DND-41 (cell line): ENCODE data around the gene SLC9B1.

Experiments used
- ATAC-seq: fragments of 200-7000 bp; cut with Tn5 transposase; 3 replicates; pipeline ENCODE4 v1.9.1; 2021; ENCODE audit warnings: low read depth; ENCODE audit not compliant: insufficient read depth
- DNase-seq: peaks from one replicate; pipeline ENCODE4 v3.0.0-alpha.2; 2020
- H2AFZ ChIP-seq: 2 replicates; pipeline ENCODE4 v1.6.0; 2012; ENCODE audit warnings: low read depth, low read length
- H3K27ac ChIP-seq: 2 replicates; pipeline ENCODE4 v1.5.1; 2012; ENCODE audit warnings: low read length, inconsistent platforms
- H3K27me3 ChIP-seq: fragments of 200-600 bp; sonication (generic); 2 replicates; pipeline ENCODE4 v1.6.0; 2012; ENCODE audit warnings: low read length, mild to moderate bottlenecking, inconsistent platforms; ENCODE audit not compliant: insufficient read depth, poor library complexity
- H3K36me3 ChIP-seq: 2 replicates; pipeline ENCODE4 v1.5.1; 2012; ENCODE audit warnings: low read length, inconsistent platforms; ENCODE audit not compliant: insufficient read depth
- H3K4me1 ChIP-seq: 2 replicates; pipeline ENCODE4 v1.5.1; 2012; ENCODE audit warnings: mild to moderate bottlenecking, low read length; ENCODE audit not compliant: insufficient read depth
- H3K4me2 ChIP-seq: 2 replicates; pipeline ENCODE4 v1.6.0; 2012; ENCODE audit warnings: mild to moderate bottlenecking, moderate library complexity, low read length, inconsistent platforms; ENCODE audit not compliant: insufficient read depth
- H3K4me3 ChIP-seq, 2 experiments: fragments of 200-600 bp in 1 of 2; shearing (Covaris generic) in 1 of 2; 2 replicates each; pipeline ENCODE4 v1.5.1; 2012 to 2016; ENCODE audit warnings: inconsistent platforms in 2 of 2, low read length in 2 of 2, mild to moderate bottlenecking in 2 of 2, low read depth in 1 of 2, moderate library complexity in 1 of 2
- H3K79me2 ChIP-seq: 2 replicates; pipeline ENCODE4 v1.6.0; 2012; ENCODE audit warnings: low read length, inconsistent platforms; ENCODE audit not compliant: insufficient read depth
- H3K9ac ChIP-seq: 2 replicates; pipeline ENCODE4 v1.6.0; 2012; ENCODE audit warnings: low read depth, mild to moderate bottlenecking, inconsistent platforms, low read length, moderate library complexity
- H3K9me3 ChIP-seq: 2 replicates; pipeline ENCODE4 v1.5.1; 2012; ENCODE audit warnings: low read length, moderate library complexity, mild to moderate bottlenecking, inconsistent platforms; ENCODE audit not compliant: insufficient read depth, severe bottlenecking
- H4K20me1 ChIP-seq: 2 replicates; pipeline ENCODE4 v1.6.0; 2012; ENCODE audit warnings: low read length; ENCODE audit not compliant: insufficient read depth
- EZH2 ChIP-seq: IDR thresholded peaks from 3 replicates; pipeline ENCODE4 v1.6.1; 2012; ENCODE audit warnings: borderline replicate concordance, low read depth, mild to moderate bottlenecking, moderate library complexity, low read length, inconsistent platforms; ENCODE audit not compliant: severe bottlenecking
- TF ChIP-seq, protein P1 (sequence below): IDR thresholded peaks from 2 replicates; pipeline ENCODE4 v1.5.1; 2012; ENCODE audit warnings: borderline replicate concordance, low read length, moderate library complexity, mild to moderate bottlenecking; ENCODE audit not compliant: poor library complexity, severe bottlenecking; ENCODE audit errors: extremely low read depth

Gene SLC9B1

GRCh38 chr4:103026868-103027267 is 7.4 kb upstream of the SLC9B1 start:
- DNase-seq (no peak), ATAC-seq (no peak)
- no peak overlapping the region for H3K9ac ChIP-seq
- no peaks in the 10 kb centered on the region for H3K27me3 ChIP-seq
- no peak overlapping the region for H2AFZ ChIP-seq
- no peaks in the 10 kb centered on the region for H3K79me2 ChIP-seq
- TF ChIP-seq EZH2: no peak
- TF ChIP-seq, protein P1, sequence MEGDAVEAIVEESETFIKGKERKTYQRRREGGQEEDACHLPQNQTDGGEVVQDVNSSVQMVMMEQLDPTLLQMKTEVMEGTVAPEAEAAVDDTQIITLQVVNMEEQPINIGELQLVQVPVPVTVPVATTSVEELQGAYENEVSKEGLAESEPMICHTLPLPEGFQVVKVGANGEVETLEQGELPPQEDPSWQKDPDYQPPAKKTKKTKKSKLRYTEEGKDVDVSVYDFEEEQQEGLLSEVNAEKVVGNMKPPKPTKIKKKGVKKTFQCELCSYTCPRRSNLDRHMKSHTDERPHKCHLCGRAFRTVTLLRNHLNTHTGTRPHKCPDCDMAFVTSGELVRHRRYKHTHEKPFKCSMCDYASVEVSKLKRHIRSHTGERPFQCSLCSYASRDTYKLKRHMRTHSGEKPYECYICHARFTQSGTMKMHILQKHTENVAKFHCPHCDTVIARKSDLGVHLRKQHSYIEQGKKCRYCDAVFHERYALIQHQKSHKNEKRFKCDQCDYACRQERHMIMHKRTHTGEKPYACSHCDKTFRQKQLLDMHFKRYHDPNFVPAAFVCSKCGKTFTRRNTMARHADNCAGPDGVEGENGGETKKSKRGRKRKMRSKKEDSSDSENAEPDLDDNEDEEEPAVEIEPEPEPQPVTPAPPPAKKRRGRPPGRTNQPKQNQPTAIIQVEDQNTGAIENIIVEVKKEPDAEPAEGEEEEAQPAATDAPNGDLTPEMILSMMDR: no peak
- H4K20me1 ChIP-seq: no peaks in the 10 kb centered on the region
- H3K9me3 ChIP-seq: no peaks in the 10 kb centered on the region
- no peak overlapping the region for H3K4me3 ChIP-seq
- peaks cover 38% of the 10 kb centered on the region; the same call in 1 of the 2 replicates for H3K36me3 ChIP-seq
- H3K27ac ChIP-seq: no peak overlapping the region
- no peak overlapping the region for H3K4me2 ChIP-seq
- no peaks in the 10 kb centered on the region for H3K4me1 ChIP-seq

DNA sequence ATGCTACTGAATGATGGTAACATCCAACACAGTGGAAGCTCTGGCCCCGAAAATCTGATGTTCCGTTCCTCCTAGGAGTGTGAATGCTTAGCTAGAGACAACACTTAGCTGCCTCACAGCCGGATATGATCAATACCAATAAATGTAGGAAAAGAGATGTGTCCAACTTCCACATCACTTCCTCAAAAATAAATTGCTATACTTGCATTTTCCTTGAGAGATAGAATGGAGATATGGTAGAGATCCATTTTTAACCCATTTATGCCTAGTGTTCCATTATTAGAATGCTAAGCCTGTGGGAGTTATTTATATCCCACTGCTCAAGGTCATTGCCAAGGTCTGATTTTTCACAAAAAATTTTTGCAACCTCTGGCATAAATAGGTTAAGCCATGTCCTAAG is 5.5 kb upstream of the SLC9B1 start:
- Histone ChIP-seq H3K36me3 (peaks cover 23% of the 10 kb centered on the region; the same call in 1 of the 2 replicates), H3K4me2 (no peak overlapping the region), H3K9ac (no peak overlapping the region), H3K27ac (no peak overlapping the region), H4K20me1 (no peaks in the 10 kb centered on the region), H3K79me2 (no peaks in the 10 kb centered on the region), H3K27me3 (no peaks in the 10 kb centered on the region), H2AFZ (no peak overlapping the region), H3K4me1 (peaks cover 11% of the 10 kb centered on the region), H3K9me3 (no peaks in the 10 kb centered on the region), H3K4me3 (no peak overlapping the region)
- ATAC-seq (no peak), DNase-seq (no peak)
- TF ChIP-seq, protein P1: no peak
- TF ChIP-seq EZH2: no peak

- no peak overlapping the region; the same call in 1 of the 2 replicates for H2AFZ ChIP-seq
- H3K27me3 ChIP-seq: no peaks in the 10 kb centered on the region
- no peaks in the 10 kb centered on the region for H3K79me2 ChIP-seq
- peaks cover 26% of the 10 kb centered on the region for H3K4me1 ChIP-seq
- no peak for DNase-seq
- H3K9me3 ChIP-seq: no peaks in the 10 kb centered on the region
- H4K20me1 ChIP-seq: no peaks in the 10 kb centered on the region
- H3K9ac ChIP-seq: no peak overlapping the region
- H3K4me2 ChIP-seq: no peak overlapping the region
- TF ChIP-seq, protein P1: no peak
- no peak for TF ChIP-seq EZH2
- H3K4me3 ChIP-seq: no peak overlapping the region
- H3K27ac ChIP-seq: no peak overlapping the region
- H3K36me3 ChIP-seq: peaks cover 12% of the 10 kb centered on the region; the same call in 1 of the 2 replicates
- ATAC-seq: no peak
Observed at GRCh38 chr4:103021120-103021519, 1.6 kb upstream of the SLC9B1 start.
